AG10803 (cell line): ENCODE data around the gene BRD8.
A peak's percentile ranks its signal among the peaks of the same experiment; 100 is the strongest.

Experiments
- DNase-seq: peaks from one replicate; pipeline ENCODE4 v3.0.0; 2010; ENCODE audit warnings: low read depth
- H3K4me3 ChIP-seq: 2 replicates; pipeline ENCODE4 v1.5.1; 2011; ENCODE audit warnings: mild to moderate bottlenecking, low read length, control low read depth
- TF ChIP-seq, protein P1 (sequence below): conservative IDR thresholded peaks from 2 replicates; pipeline ENCODE4 v1.5.1; 2011; ENCODE audit warnings: mild to moderate bottlenecking, low read length, control low read depth, inconsistent platforms

Gene BRD8

DNA sequence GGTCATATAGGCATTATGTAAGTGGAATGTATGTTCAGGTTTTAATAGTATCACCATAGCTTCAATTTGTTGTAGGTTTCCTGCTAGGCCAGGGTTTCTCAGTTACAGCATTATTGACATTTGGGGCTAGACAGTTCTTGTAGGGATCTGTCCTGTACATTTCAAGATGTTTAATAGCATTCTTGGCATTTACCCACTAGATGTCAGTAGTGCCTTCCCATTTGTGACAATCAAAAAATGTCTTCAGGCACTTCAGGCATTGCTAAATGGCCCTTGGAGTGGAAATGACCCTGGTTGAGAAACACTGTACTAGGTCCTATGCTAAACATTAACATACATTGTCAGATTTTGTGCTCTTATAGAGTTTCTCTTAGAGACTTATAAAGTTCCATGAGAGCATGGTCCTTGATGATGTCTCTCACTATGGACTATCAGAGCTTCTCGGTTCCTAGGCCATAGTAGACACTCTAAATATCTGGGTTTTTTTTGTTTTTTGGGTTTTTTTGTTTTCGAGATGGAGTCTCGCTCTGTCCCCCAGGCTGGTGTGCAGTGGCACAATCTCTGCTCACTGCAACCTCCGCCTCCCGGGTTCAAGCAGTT is 1.9 kb upstream of the BRD8 start:
- TF ChIP-seq, protein P1, sequence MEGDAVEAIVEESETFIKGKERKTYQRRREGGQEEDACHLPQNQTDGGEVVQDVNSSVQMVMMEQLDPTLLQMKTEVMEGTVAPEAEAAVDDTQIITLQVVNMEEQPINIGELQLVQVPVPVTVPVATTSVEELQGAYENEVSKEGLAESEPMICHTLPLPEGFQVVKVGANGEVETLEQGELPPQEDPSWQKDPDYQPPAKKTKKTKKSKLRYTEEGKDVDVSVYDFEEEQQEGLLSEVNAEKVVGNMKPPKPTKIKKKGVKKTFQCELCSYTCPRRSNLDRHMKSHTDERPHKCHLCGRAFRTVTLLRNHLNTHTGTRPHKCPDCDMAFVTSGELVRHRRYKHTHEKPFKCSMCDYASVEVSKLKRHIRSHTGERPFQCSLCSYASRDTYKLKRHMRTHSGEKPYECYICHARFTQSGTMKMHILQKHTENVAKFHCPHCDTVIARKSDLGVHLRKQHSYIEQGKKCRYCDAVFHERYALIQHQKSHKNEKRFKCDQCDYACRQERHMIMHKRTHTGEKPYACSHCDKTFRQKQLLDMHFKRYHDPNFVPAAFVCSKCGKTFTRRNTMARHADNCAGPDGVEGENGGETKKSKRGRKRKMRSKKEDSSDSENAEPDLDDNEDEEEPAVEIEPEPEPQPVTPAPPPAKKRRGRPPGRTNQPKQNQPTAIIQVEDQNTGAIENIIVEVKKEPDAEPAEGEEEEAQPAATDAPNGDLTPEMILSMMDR, result peak; percentile 44
- peak overlapping the region; percentile 97 for H3K4me3 ChIP-seq
- peak; percentile 52 for DNase-seq

DNA sequence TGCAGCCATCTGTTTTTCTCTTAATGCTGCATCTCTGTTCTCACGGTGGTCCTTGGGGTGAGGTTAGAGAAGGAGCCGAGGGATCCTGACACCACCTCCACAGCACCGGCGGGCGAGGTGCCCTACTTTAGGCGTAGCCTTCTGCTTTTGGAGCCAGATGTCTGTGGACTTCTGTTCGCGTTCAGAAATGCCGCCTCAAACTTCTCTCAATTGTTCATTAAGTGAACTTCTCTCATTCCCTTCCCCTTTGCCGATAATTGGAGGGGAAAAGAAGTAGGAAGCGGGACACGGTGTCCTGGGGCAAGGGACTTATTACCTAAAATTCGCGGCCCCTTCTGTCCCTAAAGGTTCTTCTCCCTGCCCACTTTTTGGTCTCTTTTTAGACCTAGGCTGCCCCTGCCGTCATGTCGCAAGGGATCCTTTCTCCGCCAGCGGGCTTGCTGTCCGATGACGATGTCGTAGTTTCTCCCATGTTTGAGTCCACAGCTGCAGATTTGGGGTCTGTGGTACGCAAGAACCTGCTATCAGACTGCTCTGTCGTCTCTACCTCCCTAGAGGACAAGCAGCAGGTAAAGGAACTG is 937 bp upstream of the BRD8 start:
- H3K4me3 ChIP-seq, result peak overlapping the region; percentile 97
- TF ChIP-seq, protein P1, result no peak
- no peak for DNase-seq

DNA sequence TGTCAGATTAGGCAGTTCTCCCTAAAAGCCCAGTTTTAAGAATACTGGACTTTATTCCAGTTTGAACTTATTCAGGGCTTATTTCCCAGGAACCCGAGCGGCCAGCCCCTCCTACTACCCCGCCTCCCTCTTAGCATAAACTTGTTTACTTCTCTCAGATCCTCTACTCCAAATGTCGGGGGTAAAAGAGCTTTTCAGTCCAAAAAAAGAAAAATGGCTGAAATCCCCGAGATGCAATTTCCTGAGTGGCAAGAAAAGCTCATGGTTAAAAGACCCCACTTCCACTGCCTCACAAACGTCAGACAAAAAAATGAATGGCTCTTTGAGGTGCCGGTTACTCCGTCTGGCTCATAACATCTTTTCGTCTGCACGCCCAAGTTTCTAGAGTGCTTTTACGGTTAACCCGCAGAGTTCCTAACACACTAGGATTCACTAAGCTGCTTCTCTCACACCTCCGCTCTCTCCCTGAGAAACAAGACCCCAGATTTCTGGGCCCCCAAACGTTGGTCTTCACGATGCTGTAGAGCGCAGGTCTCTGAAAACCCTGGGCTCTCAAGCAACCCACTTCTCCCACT is 402 bp downstream of the BRD8 start:
- peak overlapping the region; percentile 97 for H3K4me3 ChIP-seq
- DNase-seq, result peak; percentile 20
- TF ChIP-seq, protein P1, result no peak

DNA sequence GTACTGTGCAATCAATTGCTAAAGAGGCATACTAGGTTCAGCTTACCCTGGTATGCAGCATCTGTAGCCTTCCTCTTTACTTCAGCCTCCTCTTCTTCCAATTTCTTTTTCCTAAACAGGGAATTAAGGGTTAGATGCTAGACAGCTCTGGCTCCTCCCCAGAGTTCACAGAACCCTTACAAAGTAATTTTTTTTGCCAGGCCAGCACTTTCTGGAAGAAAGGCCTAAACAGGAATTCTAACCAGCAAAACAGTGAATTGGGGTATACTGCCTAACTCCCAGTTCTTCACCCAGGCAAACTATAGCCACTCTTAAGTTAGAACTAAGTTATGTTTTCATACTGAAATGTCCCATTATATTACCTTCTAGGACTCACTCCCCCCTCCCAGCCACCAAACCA is 8.1 kb downstream of the BRD8 start:
- no peak overlapping the region for H3K4me3 ChIP-seq
- DNase-seq, result no peak
- TF ChIP-seq, protein P1, result no peak

DNA sequence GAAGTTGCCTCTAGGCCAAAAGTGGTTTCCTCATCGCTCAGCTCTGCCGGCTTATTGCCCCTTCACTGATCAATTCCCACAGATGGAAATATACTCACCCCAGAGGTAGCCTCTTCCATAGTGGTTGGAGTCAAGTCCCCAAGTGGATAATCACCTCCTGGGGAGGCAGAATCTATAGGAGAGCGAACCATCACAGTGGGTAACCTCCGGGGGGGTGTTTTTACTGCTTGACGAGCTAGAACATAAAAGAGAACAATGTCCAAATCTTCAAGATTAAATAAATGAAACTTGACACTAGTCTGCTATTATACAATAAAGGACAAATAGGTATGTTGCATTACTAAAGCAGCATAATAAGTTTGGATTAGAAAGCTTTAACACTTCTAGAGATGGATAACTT is 9.3 kb downstream of the BRD8 start:
- TF ChIP-seq, protein P1, result no peak
- DNase-seq, result no peak
- no peak overlapping the region for H3K4me3 ChIP-seq

DNA sequence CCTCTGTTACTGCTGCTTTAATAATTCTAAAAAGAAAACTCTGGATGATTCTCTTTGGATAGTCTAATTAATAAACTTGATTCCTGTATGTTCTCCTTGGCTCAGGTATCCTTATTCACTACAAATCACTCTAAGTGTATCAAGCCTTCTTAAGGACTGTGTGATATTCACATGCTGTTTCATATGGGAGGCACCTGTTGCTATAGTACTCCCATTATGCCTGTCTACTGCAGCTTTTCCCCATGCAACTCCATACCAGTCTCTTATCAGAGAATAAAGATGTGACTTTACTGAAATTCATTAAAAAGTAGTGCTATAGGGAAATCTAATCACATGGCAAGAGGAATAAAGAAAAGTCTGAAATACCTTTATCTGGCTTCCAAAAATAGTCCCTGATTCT is 14.7 kb downstream of the BRD8 start:
- H3K4me3 ChIP-seq, result no peak overlapping the region
- no peak for DNase-seq

DNA sequence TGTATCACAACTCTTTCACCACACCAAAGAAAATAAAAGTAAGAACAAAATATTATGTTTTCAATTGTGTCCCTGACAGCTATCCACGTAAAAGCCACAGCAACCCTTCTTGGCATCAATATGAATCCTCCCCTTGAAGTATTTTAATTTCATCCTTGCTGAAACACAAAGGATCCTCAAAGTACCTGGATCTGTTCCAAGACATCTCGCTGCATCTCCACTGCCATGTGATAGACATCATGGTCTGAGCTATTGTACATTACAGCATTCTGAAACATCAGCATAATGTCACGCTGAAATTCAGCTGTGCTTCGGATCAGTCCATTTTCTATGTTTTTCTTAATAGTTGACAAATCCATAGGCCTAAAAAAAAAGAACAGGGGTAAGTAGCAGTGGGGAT is 17.7 kb downstream of the BRD8 start:
- DNase-seq, result no peak
- H3K4me3 ChIP-seq, result no peak overlapping the region
- TF ChIP-seq, protein P1, result no peak

More for the DNA sequence above, 14.7 kb downstream of the BRD8 start:
- TF ChIP-seq, protein P1, result no peak
